HG03097 (cell line): ENCODE data around the gene ZKSCAN5.
"Not testable (repeated sequence)": the region's sequence is repeated elsewhere in the genome, so short reads cannot be mapped to it uniquely, and the experiment has no call there.

Experiments used
- ATAC-seq: cut with Tn5 transposase; IDR thresholded peaks from one replicate; pipeline ENCODE4 v1.9.1; 2021; ENCODE audit not compliant: unreplicated experiment, low FRiP score

ZKSCAN5 gene

DNA sequence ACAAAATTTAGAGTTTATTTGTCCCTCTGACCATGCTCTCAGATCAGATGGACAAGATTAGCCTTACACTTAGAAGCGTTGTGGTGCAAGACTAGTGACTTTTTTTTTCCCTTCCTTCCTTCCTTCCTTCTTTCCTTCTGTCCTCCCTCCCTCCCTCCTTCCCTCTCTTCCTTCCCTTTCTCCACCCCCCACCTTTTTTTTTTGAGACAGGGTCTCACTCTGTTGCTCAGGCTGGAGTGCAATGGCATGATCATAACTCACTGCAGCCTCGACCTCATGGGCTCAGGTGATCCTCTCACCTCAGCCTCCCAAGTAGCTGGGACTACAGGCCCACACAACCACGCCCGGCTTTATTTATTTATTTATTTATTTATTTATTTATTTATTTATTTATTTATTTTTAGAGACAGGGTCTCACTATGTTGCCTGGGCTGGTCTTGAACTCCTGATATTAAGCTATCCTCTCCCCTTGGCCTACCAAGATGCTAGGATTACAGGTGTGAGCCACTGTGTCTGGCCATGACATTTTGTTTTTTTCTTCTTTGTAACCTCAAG is 76.4 kb downstream of the ZKSCAN5 start:
- not testable (repeated sequence) for ATAC-seq
